GM18520 (cell line): ENCODE data around the gene TMEM260.
A peak's percentile ranks its signal among the peaks of the same experiment; 100 is the strongest.

Experiments
- ATAC-seq: cut with Tn5 transposase; IDR thresholded peaks from one replicate; pipeline ENCODE4 v1.9.1; 2021; ENCODE audit not compliant: unreplicated experiment

The TMEM260 gene

GRCh38 chr14:56579345-56580220 lies at the start of gene TMEM260:
TSS of gene TMEM260 (plus strand) at chr14:56579798. CDS start at chr14:56579915, 117 bp downstream.
- peak; percentile 76 for ATAC-seq

GRCh38 chr14:56532546-56532945 lies 47.1 kb upstream of the TMEM260 start:
- no peak for ATAC-seq

DNA sequence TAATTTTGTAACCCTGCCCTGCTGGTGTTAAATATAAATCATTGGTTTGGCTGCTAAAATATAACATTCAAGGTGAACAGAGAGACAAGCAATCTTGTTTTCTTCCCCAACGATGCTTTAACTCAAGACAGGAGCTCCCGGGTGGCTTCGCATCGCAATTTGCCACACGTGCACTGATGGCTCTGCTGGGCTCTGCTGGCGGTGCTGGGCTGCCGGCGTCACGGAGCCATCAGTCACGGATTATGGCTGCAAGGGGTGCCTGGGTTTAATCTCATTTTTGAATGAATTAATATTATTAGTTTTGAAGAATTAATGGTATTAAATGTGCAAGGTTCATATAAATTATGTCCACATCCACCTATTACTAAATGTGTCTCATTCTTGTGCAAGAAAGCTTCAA lies 44.9 kb upstream of the TMEM260 start:
- no peak for ATAC-seq

DNA sequence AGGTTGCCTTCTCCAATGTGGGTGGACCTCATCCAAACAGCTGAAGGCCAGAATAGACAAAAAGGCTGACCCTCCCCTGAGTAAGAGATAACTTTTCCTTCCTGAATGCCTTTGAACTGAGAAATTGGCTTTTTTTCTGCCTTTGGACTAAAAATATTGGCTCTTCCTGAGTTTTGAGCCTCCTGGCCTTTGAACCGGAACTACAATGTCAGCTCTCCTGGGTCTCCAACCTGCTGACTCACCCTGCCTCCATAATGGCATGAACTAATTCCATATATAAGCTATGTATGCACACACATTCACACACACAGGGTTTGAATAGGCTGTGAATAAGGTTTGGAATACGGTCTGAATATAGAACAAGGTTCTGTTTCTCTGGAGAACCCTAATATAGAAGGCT lies 39.7 kb upstream of the TMEM260 start:
- no peak for ATAC-seq

DNA sequence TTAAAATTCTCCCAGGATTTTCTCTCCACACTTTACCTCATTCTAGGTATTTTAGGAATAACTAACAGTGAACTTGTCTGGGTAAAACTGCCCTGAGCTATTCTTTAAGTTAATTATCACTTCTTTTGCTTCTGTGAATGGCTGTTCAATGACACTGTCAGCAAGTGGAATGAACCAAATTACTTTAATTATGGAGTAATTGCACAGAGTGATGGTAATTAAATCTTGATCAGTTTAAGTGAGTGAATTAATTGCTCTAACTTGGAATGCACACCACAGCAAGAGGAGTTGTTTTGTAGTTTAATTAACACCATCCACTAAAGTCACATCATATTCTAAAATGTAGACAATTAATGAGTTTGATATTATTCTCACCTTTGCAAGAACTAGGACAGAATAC lies 36.2 kb upstream of the TMEM260 start:
- ATAC-seq: no peak

DNA sequence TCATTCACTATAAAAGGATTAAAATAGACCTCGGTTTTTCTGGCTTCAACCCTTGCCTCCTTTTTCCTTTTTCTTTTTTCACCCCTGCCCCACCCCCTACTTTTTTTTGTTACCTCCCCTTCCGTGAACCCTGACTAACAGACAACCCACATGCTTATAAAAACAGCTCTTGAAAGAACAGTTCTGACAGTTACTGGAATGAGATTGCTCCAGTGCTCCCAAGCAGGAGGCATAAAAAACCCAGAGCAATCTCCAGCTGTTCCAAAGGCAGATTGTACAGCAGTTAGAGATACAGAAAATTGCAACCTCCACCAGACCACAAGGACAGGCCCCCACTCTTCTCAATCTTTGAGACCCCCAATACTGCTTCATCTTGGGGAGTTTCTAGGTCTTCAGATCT lies 29.9 kb upstream of the TMEM260 start:
- ATAC-seq: no peak

DNA sequence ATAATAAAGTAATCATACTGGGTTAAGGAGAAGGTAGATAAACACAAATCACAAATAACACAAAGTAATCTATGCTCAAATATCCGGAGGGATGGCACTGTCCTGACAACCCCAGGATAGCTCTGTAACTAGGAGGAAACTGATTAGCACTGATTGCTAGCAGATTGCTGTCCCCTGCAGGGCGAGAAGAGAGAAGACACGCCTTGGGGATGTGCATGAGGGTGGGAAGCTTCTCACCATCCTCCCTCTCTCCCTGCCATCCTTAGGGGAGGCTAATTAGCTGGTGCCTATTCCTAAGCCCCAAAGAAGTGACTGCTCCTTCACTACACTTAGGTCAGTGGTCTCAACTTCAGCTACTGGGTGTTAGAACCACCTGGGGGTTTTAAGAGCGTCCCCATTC lies 27.0 kb upstream of the TMEM260 start:
- ATAC-seq: no peak

GRCh38 chr14:56554301-56554700 lies 25.3 kb upstream of the TMEM260 start:
- no peak for ATAC-seq

GRCh38 chr14:56555921-56556570 lies 23.6 kb upstream of the TMEM260 start:
- no peak for ATAC-seq

DNA sequence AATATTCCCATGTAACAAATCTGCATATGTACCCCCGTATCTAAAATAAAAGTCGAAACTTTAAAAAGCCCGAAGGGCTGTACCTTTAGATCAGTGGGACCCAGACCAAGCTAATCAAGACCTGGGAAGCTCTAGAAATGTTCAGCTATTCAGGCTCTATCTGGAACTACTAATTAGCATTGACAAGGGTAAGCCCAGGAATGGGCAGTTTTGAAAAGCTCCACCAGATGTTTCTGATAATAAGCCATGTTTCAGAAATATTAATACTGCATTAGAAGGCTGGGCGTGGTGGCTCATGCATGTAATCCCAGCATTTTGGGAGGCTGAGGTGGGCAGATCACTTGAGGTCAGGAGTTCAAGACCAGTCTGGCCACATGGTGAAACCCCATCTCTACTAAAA lies 20.4 kb upstream of the TMEM260 start:
- ATAC-seq: no peak

- no peak for ATAC-seq
Measured at GRCh38 chr14:56561606-56562005, 18.0 kb upstream of the TMEM260 start.

GRCh38 chr14:56562883-56563282 lies 16.7 kb upstream of the TMEM260 start:
- ATAC-seq: no peak

DNA sequence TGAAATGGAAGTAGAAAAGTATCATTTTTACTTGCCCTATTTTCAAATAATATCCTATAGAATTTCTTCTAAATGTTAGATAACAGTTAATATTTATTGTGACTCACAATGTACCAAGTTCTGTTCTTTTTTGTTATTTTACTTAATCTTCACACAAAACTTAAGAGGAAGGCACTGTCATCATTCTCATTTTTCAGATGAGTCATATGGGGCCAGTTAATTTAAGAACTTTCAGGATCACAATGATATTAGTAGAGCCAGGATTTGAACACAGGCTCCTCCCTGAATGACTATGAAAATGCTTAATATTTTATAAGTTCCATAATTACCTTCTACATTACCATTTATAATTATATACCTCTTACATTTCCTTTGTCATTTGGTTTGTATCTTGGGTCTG lies 10.4 kb upstream of the TMEM260 start:
- ATAC-seq: no peak

- ATAC-seq: no peak
Measured at GRCh38 chr14:56570295-56570694, 9.3 kb upstream of the TMEM260 start.

- ATAC-seq: peak; percentile 16
Measured at GRCh38 chr14:56580221-56580711, 668 bp downstream of the TMEM260 start.

DNA sequence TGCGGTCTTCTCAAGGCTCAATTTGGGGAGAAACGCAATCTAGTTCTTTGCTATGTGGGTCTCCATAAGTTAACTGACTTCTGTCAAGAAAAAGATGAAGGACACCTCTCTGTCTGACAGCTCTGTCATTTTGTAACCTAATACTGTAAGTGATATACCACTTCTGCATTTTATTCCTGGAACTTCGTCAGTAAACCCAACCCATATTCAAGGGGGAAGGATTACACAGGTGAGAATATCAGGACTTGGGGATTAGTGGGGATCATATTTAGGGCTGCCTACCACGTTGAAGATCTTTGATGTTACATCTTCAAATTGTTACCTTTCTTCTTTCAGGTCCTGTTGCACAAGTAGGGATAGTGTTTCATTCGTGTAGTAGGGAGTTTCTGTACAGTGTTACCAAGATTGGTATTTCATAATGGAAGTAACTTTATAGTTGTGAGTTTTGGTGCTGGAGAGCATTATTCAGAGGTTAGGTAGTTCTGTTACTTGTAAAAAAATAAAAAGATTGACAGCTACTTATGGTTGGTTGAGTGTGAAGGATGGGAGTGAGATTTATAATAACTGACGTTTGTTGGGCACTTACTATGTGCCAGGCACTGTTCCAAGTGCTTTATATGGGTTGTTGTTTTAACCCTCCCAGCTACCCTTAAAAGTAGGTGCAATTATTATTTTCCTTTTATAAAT lies 1.6 kb downstream of the TMEM260 start:
- no peak for ATAC-seq

GRCh38 chr14:56585461-56586084 lies 6.0 kb downstream of the TMEM260 start:
- no peak for ATAC-seq

DNA sequence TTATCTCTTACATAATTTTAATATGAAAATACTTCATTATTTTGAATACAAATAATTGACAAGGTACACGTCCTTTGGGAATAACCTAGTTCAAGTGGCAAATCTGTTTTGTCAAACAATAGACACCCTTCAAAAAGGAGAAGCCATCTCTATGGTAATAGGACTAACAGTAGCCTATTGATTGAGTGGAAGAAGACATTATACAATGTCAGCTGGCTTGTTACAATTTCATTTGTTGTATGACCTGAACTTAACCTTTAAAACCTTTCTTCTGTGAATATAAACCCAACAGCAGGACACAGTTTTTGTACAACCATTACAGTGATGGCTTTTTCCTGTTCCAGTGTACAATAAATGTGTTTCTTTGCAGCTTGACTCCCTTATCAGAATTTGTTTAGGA lies 8.1 kb downstream of the TMEM260 start:
- ATAC-seq: no peak

DNA sequence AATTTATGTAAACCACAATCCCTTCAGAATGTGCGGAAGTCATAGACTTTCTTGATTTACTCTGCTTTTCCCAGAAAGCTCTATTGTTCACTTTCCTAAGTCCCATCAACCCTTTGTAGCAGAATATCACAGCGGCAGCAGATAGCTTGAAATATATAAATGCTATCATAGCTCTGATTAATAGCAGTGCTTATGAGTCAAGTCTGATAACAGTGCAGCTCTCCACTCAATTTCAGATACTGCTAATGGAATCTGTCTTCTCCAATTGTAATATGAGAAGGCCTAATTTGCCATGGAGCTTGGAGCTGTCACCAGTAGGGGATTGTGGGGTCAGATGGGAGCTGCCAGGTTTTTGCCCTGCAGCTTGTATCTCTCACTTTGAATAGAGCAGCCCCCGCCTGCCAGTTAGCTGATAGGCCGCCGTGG lies 10.9 kb downstream of the TMEM260 start:
- no peak for ATAC-seq

DNA sequence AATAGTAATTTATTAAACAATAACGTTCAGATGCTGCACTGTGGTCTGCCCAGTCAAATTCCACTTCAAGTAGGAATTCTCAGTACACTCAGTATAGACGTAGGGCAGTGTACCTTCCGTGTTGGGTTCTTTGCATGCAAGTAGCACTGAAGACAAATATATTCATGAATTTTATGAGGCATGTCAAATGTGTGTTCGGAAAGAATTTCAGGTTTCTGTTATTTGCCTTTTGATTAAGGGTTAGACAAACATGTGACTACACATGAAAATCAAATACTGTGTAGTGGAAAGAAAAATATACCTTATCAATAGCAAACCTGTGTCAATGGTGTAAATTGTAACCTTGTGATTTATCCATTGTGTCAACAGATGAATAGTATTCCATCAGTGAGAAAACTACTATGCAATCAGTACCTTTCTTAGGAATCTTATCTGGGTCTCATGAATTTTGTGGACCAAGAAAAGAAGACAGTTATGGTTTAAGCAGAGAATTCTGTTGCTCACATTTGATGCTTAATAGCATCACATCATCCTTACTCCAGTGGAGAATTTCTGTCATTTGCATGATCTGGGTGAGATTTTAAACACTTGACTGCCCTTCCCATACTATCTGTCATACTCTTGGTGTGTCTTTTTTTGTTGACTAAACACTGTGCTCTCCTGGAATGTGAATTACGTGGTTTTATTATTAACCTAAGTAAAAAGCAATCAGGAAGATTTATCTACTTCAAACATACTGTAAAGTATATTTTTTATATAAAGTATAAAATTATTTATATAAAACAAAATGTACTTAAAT lies 13.3 kb downstream of the TMEM260 start:
- ATAC-seq: no peak
